NAMALWA (cell line): ENCODE data around the gene DHFR.

Experiments used
- DNase-seq: peaks from one replicate; pipeline ENCODE4 v3.0.0-alpha.2; 2015; ENCODE audit warnings: low spot score

DHFR gene

GRCh38 chr5:80655231-80655774, 520 bp upstream of the DHFR start:
- no peak for DNase-seq

DNA sequence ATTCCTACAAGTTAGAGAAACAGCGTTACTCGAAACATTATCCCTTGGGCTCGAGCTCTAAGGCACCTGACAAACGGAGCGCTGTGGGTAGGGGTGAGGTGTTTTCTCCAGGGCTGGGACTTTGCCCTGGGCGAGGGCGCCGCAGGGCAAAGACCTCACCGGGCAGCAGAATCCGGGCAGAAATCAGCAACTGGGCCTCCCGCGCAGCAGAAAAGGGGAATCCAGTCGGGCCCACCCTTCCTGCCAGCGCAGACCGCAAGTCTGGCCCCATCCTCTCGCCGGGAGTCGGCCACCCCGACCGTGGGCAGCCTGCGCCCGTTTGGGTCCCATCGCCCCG, 761 bp downstream of the DHFR start:
- peak; percentile 54 for DNase-seq

GRCh38 chr5:80653502-80653901, 1.3 kb downstream of the DHFR start:
- DNase-seq, result no peak

GRCh38 chr5:80646926-80647325, 7.9 kb downstream of the DHFR start:
- DNase-seq, result no peak

DNA sequence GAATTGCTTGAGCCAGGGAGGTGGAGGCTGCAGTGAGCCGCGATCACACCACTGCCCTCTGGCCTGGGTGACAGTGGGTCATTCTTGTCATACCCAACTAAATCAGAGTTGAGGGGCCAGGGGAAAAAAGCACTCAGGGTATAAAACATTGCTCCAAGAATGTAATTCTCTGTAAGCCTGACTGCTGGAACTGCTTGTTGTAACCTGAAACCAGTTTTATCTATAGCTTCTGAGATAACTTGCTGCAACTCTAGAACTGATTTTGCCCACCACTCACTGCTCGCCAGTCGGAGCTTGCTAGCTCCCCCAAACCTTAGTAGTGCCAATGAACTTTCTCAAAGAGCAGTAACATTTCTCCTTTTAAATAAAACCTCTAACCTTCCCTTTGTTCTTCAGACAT, 9.9 kb downstream of the DHFR start:
- no peak for DNase-seq

GRCh38 chr5:80641353-80641752, 13.4 kb downstream of the DHFR start:
- no peak for DNase-seq

- no peak for DNase-seq
These were observed 20.6 kb downstream of the DHFR start for GRCh38 chr5:80634193-80634592.

GRCh38 chr5:80632700-80633099, 22.1 kb downstream of the DHFR start:
- no peak for DNase-seq

DNA sequence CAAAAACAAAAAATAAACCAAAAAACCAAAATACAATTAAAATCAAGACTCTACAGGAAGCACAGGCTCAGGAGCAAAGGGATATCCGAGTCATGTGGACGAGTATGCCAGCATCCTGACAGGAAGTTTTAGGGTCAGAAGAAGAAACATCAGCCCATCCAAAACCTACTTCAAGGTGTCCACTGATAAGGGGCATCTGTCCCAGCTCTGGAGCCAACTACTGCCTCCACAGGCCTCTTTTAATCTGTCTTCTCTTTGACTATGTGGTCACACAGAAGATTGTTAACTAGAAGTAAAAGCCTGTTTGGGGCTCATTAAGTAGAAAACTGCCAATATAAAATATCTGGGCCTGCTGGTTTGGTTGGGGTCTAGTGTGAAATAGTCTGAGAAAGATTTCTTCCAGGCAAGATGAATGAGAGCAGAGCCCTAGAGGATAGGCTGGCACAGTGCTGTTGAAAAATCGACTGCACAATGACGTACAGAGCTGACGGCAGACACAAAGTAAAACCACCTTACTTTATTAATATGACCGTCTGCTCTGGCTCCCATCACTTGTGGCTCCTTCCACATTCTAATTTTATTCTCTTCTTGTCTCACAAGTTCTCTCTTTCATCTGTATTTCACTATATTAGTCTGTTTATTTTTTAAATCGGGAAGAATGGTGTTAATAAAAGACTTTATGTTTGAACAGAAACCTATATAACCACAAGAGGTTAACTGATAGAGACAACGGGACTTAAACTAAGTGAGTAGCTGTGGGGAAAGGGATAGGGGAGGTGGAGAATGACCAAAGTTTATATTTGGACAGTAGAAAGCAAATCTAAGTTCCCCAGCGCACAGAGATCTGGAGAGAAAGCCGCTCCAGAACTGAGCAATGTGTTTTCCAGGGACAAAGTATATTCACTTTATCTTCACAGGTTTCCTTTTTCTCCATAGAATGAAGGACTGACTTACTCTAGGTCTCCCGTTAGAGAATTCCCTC, 23.2 kb downstream of the DHFR start:
- no peak for DNase-seq

DNA sequence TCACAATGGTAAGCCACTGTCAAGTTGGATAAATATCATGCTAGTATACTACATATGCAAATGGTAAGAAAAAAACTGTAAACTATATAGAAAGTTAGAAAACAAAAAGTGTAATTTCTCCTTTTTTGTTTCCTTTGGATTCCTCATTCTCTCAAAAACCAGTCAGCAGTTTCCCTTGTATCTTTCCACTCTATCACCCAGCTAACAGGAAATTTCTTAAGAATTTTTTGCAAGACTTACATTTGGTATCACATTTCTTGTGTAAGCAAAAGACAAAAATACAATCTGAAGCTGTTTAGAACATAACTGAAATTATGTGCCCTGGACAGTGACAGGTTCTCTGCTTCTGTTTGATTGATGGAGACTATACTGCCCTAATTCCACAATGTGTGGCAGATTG, 25.5 kb downstream of the DHFR start:
- DNase-seq, result no peak

DNA sequence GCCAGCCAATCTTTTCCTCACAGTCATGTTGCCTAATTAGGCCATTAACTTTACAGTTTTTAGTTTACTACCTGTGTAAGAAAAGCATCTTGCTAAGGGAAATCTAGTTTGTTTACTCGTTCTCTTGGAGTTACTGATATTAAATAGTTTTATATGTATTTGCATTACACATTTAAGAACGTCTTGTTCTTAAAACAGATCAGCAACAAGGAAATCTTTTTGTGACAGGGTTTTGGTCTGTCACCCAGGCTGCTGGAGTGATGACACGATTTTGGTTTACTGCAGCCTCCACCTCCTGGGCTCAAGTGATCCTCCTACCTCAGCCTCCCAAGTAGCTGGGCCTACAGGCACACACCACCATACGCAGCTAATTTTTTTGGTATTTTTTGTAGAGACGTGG, 29.6 kb downstream of the DHFR start:
- no peak for DNase-seq

DNA sequence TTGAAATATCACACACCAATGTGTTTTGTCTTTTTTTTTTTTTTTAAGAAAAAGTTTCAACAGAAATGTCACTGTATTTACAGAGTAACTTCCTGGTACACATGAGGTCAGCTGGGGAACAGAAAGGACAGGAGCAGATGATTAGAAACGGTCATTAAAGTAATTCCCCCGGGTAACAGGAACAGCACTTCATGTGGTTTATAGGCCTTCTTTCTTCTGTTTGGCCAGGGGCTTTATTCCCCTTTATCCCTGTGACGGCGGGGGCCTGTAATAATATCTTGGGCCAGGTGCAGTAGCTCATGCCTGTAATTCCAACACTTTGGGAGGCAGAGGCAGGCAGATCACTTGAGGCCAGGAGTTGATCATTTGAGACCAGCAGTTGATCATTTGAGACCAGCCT, 30.8 kb downstream of the DHFR start:
- no peak for DNase-seq

DNA sequence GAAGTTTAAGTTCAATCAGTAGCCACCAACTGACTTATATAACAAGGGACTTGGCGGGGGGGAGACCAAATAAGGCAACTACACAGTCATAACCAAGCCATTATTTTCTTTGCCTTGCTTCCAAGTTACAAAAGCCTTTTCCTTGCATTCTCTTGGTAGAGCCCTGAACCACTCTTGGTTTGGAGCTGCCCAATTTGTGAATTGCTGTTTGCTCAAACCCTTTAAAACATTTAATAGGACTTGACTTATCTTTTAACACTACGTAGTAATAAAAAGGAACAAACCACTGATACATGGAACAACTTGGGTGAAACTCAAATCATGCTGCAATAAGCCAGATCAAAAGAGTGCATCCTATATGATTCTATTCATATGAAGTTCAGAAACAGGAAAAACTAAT, 32.0 kb downstream of the DHFR start:
- DNase-seq, result no peak

GRCh38 chr5:80620211-80620610, 34.6 kb downstream of the DHFR start:
- DNase-seq, result no peak

GRCh38 chr5:80619086-80619485, 35.7 kb downstream of the DHFR start:
- no peak for DNase-seq

DNA sequence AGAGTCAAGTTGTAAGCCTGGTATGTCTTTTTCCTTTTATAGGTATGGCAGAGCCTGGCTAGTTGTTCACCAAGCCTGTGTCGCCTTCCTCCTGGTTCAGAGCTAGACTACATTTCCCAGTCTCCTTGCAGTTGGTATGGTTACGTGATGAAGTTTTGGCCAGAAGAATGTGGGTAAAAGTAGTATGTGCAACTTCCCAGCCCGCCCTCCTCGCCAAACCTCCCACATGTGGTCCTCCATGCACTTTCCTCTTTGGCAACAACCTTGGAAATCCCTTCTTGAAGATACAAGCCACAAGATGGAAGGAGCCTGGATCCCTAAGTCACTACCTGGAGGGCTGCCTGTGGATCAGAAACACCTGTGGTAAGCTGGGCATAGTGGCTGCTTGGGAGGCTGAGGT, 36.3 kb downstream of the DHFR start:
- no peak for DNase-seq

DNA sequence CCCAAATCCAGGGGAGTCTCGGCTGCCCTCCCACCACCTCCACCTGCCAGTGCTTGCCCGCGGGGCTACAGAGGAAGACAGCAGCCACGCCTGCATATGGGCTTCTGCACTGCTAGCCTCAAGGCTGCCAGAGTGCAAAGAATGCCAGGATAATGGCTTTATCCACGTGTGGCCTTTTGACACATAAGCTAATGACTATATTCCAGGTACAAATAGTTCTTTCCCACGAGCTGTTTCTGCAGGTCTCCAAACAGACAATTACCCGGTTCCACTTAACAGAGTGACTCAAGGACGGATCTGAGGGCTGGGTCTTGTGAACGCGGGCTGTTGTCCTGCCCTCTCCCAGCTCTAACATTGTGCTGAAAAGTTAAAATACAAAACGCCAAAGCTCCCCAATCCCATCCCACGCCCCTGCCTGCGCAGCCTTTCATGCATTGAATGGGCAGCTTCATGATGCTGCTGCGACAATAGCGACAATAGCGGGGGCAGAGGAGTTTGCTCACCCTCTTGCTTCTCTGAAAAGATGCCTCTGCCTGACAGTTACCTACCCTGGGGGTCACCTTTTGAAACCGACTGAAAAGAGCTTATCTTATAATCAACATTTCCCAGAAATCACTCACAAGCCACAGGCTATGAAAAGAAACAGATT, 39.4 kb downstream of the DHFR start:
- no peak for DNase-seq

- no peak for DNase-seq
These were observed 45.1 kb downstream of the DHFR start for GRCh38 chr5:80609692-80610091.

- no peak for DNase-seq
These were observed 46.1 kb downstream of the DHFR start for GRCh38 chr5:80608731-80609130.

DNA sequence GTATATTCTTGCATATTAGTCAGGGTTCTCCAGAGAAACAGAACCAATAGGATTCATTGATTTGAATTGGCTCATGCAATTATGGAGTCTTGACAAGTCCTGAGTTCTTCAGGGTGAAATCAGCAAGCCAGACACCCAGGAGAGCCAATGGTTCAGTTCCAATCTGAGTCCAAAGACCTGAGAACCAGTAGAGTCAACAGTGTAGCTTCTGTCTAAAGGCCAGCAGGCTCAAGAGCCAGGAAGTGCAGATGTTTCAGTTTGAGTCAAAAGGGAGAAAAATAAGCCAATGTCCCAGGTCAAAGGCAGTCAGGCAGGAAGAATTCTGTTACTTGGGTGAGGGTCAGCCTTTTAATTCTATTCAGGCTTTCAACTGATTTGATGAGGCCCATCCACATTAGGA, 47.0 kb downstream of the DHFR start:
- DNase-seq, result no peak

- no peak for DNase-seq
These were observed 47.4 kb downstream of the DHFR start for GRCh38 chr5:80607343-80607742.

GRCh38 chr5:80600943-80601693, 53.7 kb downstream of the DHFR start:
- no peak for DNase-seq

DNA sequence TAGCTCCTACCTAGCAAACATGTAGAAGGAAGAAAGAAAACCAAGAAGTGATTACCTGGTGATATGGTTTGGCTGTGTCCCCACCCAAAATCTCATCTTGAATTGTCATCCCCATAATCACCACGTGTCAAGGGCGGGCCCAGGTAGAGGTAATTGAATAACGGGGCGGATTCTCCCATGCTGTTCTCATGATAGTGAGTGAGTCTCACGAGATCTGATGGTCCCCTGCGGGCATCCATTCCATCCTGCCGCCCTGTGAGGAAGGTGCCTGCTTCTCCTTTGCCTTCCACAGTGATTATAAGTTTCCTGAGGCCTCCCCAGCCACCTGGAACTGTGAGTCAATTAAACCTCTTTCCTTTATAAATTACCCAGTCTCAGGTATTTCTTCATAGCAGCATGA, 57.3 kb downstream of the DHFR start:
- no peak for DNase-seq
